Nephron (organoid): Measurements from ENCODE around the gene RYR2.
"Not testable (repeated sequence)": the region's sequence is repeated elsewhere in the genome, so short reads cannot be mapped to it uniquely, and the experiment has no call there.

Experiments used
- H3K27ac Mint-ChIP-seq, 3 experiments: 2 replicates each; pipeline ENCODE4 v1.8.0; 2020; ENCODE audit warnings: mixed read lengths in 3 of 3, mild to moderate bottlenecking in 2 of 3, moderate library complexity in 1 of 3
- H3K27me3 Mint-ChIP-seq: 2 replicates; pipeline ENCODE4 v1.8.0; 2021; ENCODE audit warnings: low read depth, mild to moderate bottlenecking, moderate library complexity, mixed read lengths
- H3K36me3 Mint-ChIP-seq: 2 replicates; pipeline ENCODE4 v1.8.0; 2020; ENCODE audit warnings: low read depth, mixed read lengths
- H3K4me1 Mint-ChIP-seq: 2 replicates; pipeline ENCODE4 v1.8.0; 2020; ENCODE audit warnings: mixed read lengths
- H3K4me3 Mint-ChIP-seq, 3 experiments: 2 replicates each; pipeline ENCODE4 v1.8.0; 2020; ENCODE audit warnings: mild to moderate bottlenecking in 3 of 3, mixed read lengths in 3 of 3, moderate library complexity in 2 of 3
- H3K9me3 Mint-ChIP-seq: 2 replicates; pipeline ENCODE4 v1.8.0; 2020; ENCODE audit warnings: mixed read lengths
- CTCF ChIP-seq, 3 experiments: fragments of 200-600 bp; sonication (generic); IDR thresholded peaks; one replicate each; pipeline ENCODE4 v1.5.0; 2021; ENCODE audit warnings: antibody characterized with exemption in 3 of 3; ENCODE audit not compliant: unreplicated experiment in 3 of 3

The RYR2 gene

GRCh38 chr1:237809099-237809498, 767.1 kb downstream of the RYR2 start:
- no peaks in the 10 kb centered on the region for H3K27me3 Mint-ChIP-seq
- no peak overlapping the region for H3K27ac Mint-ChIP-seq
- TF ChIP-seq CTCF (IDR thresholded peaks at IDR 0.05; ENCODE audit: unreplicated experiment in 3 of 3) = no peak
- H3K36me3 Mint-ChIP-seq = no peaks in the 10 kb centered on the region
- no peaks in the 10 kb centered on the region for H3K9me3 Mint-ChIP-seq
- no peak overlapping the region for H3K4me3 Mint-ChIP-seq
- H3K4me1 Mint-ChIP-seq = no peaks in the 10 kb centered on the region

- Mint-ChIP-seq H3K27ac (no peak overlapping the region), H3K4me1 (no peaks in the 10 kb centered on the region), H3K36me3 (no peaks in the 10 kb centered on the region), H3K9me3 (no peaks in the 10 kb centered on the region), H3K4me3 (no peak overlapping the region), H3K27me3 (no peaks in the 10 kb centered on the region)
- TF ChIP-seq CTCF (IDR thresholded peaks at IDR 0.05; ENCODE audit: unreplicated experiment in 3 of 3) = no peak
Observed at GRCh38 chr1:237811633-237812032, 769.6 kb downstream of the RYR2 start.

- Mint-ChIP-seq H3K27me3 (no peaks in the 10 kb centered on the region), H3K4me3 (no peak overlapping the region), H3K4me1 (no peaks in the 10 kb centered on the region), H3K9me3 (no peaks in the 10 kb centered on the region), H3K36me3 (no peaks in the 10 kb centered on the region), H3K27ac (no peak overlapping the region)
- TF ChIP-seq CTCF (IDR thresholded peaks at IDR 0.05; ENCODE audit: unreplicated experiment in 3 of 3) = no peak
Observed at GRCh38 chr1:237812061-237812460, 770.1 kb downstream of the RYR2 start.

GRCh38 chr1:237814319-237814924, 772.4 kb downstream of the RYR2 start:
- H3K4me1 Mint-ChIP-seq = no peaks in the 10 kb centered on the region
- H3K4me3 Mint-ChIP-seq = no peak overlapping the region
- H3K27ac Mint-ChIP-seq = no peak overlapping the region
- peak; percentile 27 to 54 (median 45) for TF ChIP-seq CTCF (IDR thresholded peaks at IDR 0.05; ENCODE audit: unreplicated experiment in 3 of 3)
- peaks cover 6% of the 10 kb centered on the region for H3K27me3 Mint-ChIP-seq
- H3K36me3 Mint-ChIP-seq = no peaks in the 10 kb centered on the region
- H3K9me3 Mint-ChIP-seq = no peaks in the 10 kb centered on the region

GRCh38 chr1:237817277-237817676, 775.3 kb downstream of the RYR2 start:
- H3K27me3 Mint-ChIP-seq = peaks cover 10% of the 10 kb centered on the region
- peaks cover 6% of the 10 kb centered on the region for H3K9me3 Mint-ChIP-seq
- TF ChIP-seq CTCF (IDR thresholded peaks at IDR 0.05; ENCODE audit: unreplicated experiment in 3 of 3) = no peak
- H3K36me3 Mint-ChIP-seq = no peaks in the 10 kb centered on the region
- no peak overlapping the region for H3K4me3 Mint-ChIP-seq
- H3K27ac Mint-ChIP-seq = no peak overlapping the region
- no peaks in the 10 kb centered on the region for H3K4me1 Mint-ChIP-seq

- not testable (repeated sequence) for H3K36me3 Mint-ChIP-seq, H3K27ac Mint-ChIP-seq, H3K4me1 Mint-ChIP-seq, H3K4me3 Mint-ChIP-seq
- H3K9me3 Mint-ChIP-seq = peaks cover 21% of the 10 kb centered on the region
- H3K27me3 Mint-ChIP-seq = peaks cover 10% of the 10 kb centered on the region
Observed at GRCh38 chr1:237820634-237821033, 778.6 kb downstream of the RYR2 start.
